IgD-negative memory B cell (primary cell): ENCODE results near the gene SLC9A7. TPM values are rescaled to one million over a fixed set of nuclear protein-coding genes. Genes with fewer than 3 reads are reported as not detected.
A peak's percentile ranks its signal among the peaks of the same experiment; 100 is the strongest.

Experiments used
- H3K27ac Mint-ChIP-seq, 3 donors: one replicate each; pipeline ENCODE4 v1.8.0; 2020 to 2022; ENCODE audit warnings: mild to moderate bottlenecking in 3 of 3, mixed read lengths in 3 of 3, moderate library complexity in 1 of 3
- H3K27me3 Mint-ChIP-seq: one replicate; pipeline ENCODE4 v1.8.0; 2021; ENCODE audit warnings: mixed read lengths
- H3K36me3 Mint-ChIP-seq: one replicate; pipeline ENCODE4 v1.8.0; 2020; ENCODE audit warnings: mild to moderate bottlenecking, mixed read lengths
- H3K4me1 Mint-ChIP-seq, 3 donors: one replicate each; pipeline ENCODE4 v1.8.0; 2020 to 2022; ENCODE audit warnings: mixed read lengths in 3 of 3, mild to moderate bottlenecking in 1 of 3
- H3K4me3 Mint-ChIP-seq, 4 donors: one replicate each; pipeline ENCODE4 v1.8.0; 2020 to 2022; ENCODE audit warnings: mild to moderate bottlenecking in 4 of 4, mixed read lengths in 4 of 4, moderate library complexity in 3 of 4
- H3K9me3 Mint-ChIP-seq, 3 donors: one replicate each; pipeline ENCODE4 v1.8.0; 2020 to 2021; ENCODE audit warnings: mixed read lengths in 3 of 3, mild to moderate bottlenecking in 1 of 3
- polyA plus RNA-seq: library from polyadenylated mRNA; unstranded; fragments of 300-500 nt; fragmentation: Illumina TruSeq; gene quantifications from one replicate; pipeline ENCODE4 v1.2.3, GENCODE V29; 2021

SLC9A7 gene
- polyA plus RNA-seq, 1 donor from 2014 or later = 18.7 TPM

DNA sequence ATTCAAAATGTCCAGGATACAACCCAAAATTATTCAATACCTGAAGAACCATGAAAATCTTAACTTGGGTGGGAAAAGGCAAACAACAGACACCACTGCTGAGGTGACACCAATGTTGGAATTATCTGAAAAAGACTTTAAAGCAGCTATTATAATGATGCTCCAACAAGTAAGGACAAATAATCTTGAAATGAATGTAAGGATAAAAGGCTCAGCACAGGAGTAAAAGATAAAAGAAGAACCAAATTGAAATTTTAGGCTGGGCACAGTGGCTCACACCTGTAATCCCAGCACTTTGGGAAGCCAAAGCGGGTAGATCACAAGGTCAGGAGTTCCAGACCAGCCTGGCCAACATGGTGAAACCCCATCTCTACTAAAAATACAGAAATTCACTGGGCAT lies 4.0 kb upstream of the SLC9A7 start:
- Mint-ChIP-seq H3K27me3 (no peaks in the 10 kb centered on the region), H3K9me3 (peaks cover 0 to 7% (median 6%) of the 10 kb centered on the region in 3 donors), H3K4me1 (peaks cover 0 to 2% (median 0%) of the 10 kb centered on the region in 3 donors), H3K4me3 (no peak overlapping the region), H3K36me3 (peaks cover 2% of the 10 kb centered on the region), H3K27ac (no peak overlapping the region)

DNA sequence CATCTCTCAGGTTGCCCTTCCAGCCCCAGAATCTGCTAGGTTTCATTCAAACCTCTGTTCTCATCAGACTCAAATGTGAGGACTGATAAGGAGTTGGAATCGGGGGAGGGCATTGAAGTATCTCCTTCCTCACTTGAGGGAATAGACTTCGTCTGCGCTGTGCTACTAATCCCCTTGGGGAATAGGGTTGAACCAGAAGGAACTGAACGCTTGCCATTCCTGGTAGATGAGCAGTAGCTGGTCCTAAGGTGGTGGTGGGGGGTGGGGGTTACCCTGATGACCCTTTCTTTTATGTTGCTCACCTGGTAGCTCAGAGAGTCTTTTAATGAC lies 692 bp upstream of the SLC9A7 start:
- Mint-ChIP-seq H3K36me3 (peaks cover 2% of the 10 kb centered on the region), H3K27me3 (no peaks in the 10 kb centered on the region), H3K9me3 (peaks cover 0 to 7% (median 6%) of the 10 kb centered on the region in 3 donors), H3K4me1 (peaks cover 8 to 18% (median 10%) of the 10 kb centered on the region in 3 donors), H3K4me3 (peak overlapping the region; percentile 80 to 94 (median 86)), H3K27ac (peak overlapping the region; percentile 76 to 85 (median 83))

DNA sequence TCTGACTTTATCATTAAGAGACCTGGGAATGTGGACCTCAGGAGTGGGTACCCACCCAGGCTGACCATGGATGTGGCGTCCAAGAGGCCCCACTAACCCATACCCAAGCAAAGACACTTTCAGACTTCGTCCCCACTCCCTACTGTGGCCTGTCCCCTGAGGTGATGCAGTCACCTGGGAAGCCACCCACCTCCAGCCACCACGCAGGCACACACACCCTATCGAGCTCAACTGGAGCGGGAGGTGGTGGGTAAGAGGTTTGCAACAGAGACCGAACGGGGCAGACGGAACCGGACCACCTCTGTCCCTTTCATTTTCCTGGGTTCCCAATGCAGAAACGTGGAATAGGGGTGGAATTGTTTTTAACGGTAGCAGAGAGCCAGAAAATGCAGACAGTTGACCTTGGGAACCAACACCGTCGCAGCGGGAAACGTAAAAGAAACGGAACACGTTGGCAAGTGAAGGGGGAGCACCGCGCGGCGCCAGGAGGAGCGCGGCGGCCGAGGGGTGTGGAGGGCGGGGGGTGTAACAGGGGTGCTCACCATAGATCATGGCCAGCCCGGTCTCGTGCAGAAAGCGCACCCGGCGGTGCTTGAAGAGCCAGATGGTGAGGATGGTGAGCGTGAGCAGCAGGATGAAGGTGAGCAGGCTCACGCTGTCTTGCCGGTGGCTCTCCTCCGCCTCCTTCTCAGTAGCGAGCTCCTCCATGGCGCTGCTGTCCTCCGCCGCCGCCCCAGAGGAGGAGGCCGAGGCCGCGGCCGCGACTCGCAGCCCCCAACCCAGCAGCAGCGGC lies 559 bp downstream of the SLC9A7 start:
- H3K4me1 Mint-ChIP-seq = peaks cover 14 to 25% (median 18%) of the 10 kb centered on the region in 3 donors
- peak overlapping the region; percentile 85 to 94 (median 86) for H3K27ac Mint-ChIP-seq
- H3K36me3 Mint-ChIP-seq = no peaks in the 10 kb centered on the region
- H3K9me3 Mint-ChIP-seq = peaks cover 0 to 7% (median 6%) of the 10 kb centered on the region in 3 donors
- peak overlapping the region; percentile 91 to 97 (median 94) for H3K4me3 Mint-ChIP-seq
- no peaks in the 10 kb centered on the region for H3K27me3 Mint-ChIP-seq

GRCh38 chrX:46757593-46757992 lies 1.3 kb downstream of the SLC9A7 start:
- Mint-ChIP-seq H3K27me3 (no peaks in the 10 kb centered on the region), H3K4me1 (peaks cover 14 to 25% (median 19%) of the 10 kb centered on the region in 3 donors), H3K27ac (peak overlapping the region; percentile 48 to 94 (median 86)), H3K36me3 (no peaks in the 10 kb centered on the region), H3K4me3 (peak overlapping the region; percentile 91 to 97 (median 94)), H3K9me3 (peaks cover 0 to 2% (median 2%) of the 10 kb centered on the region in 3 donors)

DNA sequence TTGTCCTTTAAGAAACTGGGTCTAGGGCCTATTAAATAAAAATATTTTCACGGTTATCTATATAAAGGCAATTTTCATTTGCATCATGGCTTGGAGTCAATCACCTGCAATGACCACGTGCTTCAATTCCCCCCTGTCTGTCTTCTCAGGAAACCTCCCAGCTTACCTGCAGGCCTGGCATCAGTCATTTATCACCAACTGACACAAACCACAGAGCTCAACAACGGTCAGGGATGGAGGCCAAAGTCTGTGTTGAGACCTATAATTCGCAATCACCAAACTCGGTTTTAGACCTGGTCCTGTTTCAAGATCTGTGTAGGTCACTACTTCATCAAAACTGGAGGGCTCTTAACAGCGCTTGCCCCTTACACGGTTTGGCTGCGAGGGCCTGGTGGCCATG lies 1.9 kb downstream of the SLC9A7 start:
- peak overlapping the region; percentile 48 to 94 (median 86) for H3K27ac Mint-ChIP-seq

DNA sequence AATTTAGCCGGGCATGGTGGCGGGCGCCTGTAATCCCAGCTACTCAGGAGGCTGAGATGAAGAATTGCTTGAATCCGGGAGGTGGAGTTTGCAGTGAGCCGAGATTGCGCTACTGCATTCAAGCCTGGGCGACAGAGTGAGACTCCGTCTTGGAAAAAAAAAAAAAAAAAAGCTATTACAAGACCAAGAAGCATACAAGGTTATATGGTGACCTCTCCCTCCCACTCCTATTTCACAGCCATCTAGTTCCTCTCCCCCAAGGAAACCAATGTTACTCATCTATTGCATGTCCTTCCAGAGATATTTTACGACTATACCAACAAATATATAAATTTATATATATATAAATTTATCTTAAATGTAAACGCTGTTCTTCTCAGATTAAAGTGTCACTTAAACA lies 3.2 kb downstream of the SLC9A7 start:
- Mint-ChIP-seq H3K27me3 (no peaks in the 10 kb centered on the region), H3K27ac (peak overlapping the region; percentile 45 to 78 (median 59)), H3K4me3 (peak overlapping the region in 2 of 4 donors; percentile 39 to 91), H3K36me3 (peaks cover 4% of the 10 kb centered on the region), H3K4me1 (peaks cover 23 to 34% (median 31%) of the 10 kb centered on the region in 3 donors), H3K9me3 (no peaks in the 10 kb centered on the region)

More for the DNA sequence above, 1.9 kb downstream of the SLC9A7 start:
- Mint-ChIP-seq H3K4me3 (peak overlapping the region; percentile 91 to 97 (median 94)), H3K4me1 (peaks cover 18 to 30% (median 24%) of the 10 kb centered on the region in 3 donors), H3K9me3 (no peaks in the 10 kb centered on the region), H3K36me3 (peaks cover 2% of the 10 kb centered on the region), H3K27me3 (no peaks in the 10 kb centered on the region)

GRCh38 chrX:46754586-46755061 lies 4.3 kb downstream of the SLC9A7 start:
- H3K9me3 Mint-ChIP-seq = no peaks in the 10 kb centered on the region
- H3K27ac Mint-ChIP-seq = peak overlapping the region; percentile 45 to 91 (median 84)
- peaks cover 23 to 34% (median 31%) of the 10 kb centered on the region in 3 donors for H3K4me1 Mint-ChIP-seq
- peak overlapping the region; percentile 44 to 90 (median 86) for H3K4me3 Mint-ChIP-seq
- no peaks in the 10 kb centered on the region for H3K27me3 Mint-ChIP-seq
- H3K36me3 Mint-ChIP-seq = peaks cover 5% of the 10 kb centered on the region

DNA sequence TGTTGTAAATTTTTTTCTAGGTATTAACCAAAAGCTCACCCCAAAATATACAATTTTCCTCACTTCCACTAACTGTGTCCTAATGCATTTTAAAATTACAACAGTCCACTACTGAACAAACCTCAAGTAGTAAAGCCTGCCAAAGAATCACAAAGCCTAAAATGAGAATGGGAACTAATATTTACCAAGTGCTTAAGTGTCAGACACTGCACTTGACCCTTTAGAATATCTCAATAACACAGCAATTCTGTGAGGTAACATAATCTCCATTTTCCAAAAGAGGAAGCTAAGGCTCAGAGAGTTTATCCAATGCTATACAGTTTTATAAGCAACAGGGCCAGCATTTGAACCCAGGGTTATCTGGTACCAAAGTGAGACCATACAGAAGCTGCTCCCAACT lies 4.9 kb downstream of the SLC9A7 start:
- Mint-ChIP-seq H3K27me3 (no peaks in the 10 kb centered on the region), H3K4me1 (peaks cover 24 to 35% (median 29%) of the 10 kb centered on the region in 3 donors), H3K36me3 (peaks cover 5% of the 10 kb centered on the region), H3K9me3 (no peaks in the 10 kb centered on the region), H3K27ac (peak overlapping the region in 2 of 3 donors; percentile 84 to 91), H3K4me3 (peak overlapping the region in 3 of 4 donors; percentile 83 to 90 (median 89))

GRCh38 chrX:46750889-46751288 lies 8.0 kb downstream of the SLC9A7 start:
- Mint-ChIP-seq H3K27me3 (no peaks in the 10 kb centered on the region), H3K36me3 (peaks cover 5% of the 10 kb centered on the region), H3K4me3 (no peak overlapping the region), H3K27ac (no peak overlapping the region), H3K9me3 (peaks cover 0 to 3% (median 1%) of the 10 kb centered on the region in 3 donors), H3K4me1 (peaks cover 20 to 33% (median 28%) of the 10 kb centered on the region in 3 donors)

GRCh38 chrX:46744009-46744408 lies 14.9 kb downstream of the SLC9A7 start:
- Mint-ChIP-seq H3K27ac (no peak overlapping the region), H3K4me1 (peaks cover 9 to 24% (median 12%) of the 10 kb centered on the region in 3 donors), H3K4me3 (peak overlapping the region in 1 of 4 donors; percentile 59), H3K27me3 (peaks cover 2% of the 10 kb centered on the region), H3K36me3 (peaks cover 3% of the 10 kb centered on the region), H3K9me3 (peaks cover 0 to 17% (median 1%) of the 10 kb centered on the region in 3 donors)

DNA sequence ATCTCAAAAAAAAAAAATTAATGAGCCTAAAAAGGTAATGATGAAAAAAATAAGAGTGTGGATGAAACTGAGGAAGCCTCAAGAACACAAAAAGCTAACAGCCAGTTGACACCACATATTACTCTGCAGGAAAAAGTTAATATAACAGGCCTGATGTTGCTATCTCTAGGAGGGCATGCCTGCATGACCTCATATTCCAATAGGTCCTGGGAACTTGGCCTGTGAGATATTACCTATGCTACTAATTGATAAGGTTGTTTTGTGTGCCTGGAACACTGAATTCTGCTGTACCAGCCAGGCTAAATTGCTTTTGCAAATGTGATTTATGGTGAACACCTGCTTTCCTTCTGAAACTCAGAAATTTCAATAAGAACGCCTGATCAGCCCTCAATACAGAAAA lies 15.9 kb downstream of the SLC9A7 start:
- no peak overlapping the region for H3K27ac Mint-ChIP-seq
- H3K27me3 Mint-ChIP-seq = peaks cover 2% of the 10 kb centered on the region
- no peak overlapping the region for H3K4me3 Mint-ChIP-seq
- H3K36me3 Mint-ChIP-seq = peaks cover 3% of the 10 kb centered on the region
- H3K4me1 Mint-ChIP-seq = peaks cover 9 to 17% (median 12%) of the 10 kb centered on the region in 3 donors
- peaks cover 1 to 17% (median 2%) of the 10 kb centered on the region in 3 donors for H3K9me3 Mint-ChIP-seq

GRCh38 chrX:46739736-46740135 lies 19.2 kb downstream of the SLC9A7 start:
- H3K4me3 Mint-ChIP-seq = no peak overlapping the region
- peaks cover 2% of the 10 kb centered on the region for H3K27me3 Mint-ChIP-seq
- H3K27ac Mint-ChIP-seq = no peak overlapping the region
- H3K9me3 Mint-ChIP-seq = peaks cover 4 to 28% (median 5%) of the 10 kb centered on the region in 3 donors
- peaks cover 6% of the 10 kb centered on the region for H3K36me3 Mint-ChIP-seq
- H3K4me1 Mint-ChIP-seq = peaks cover 9 to 17% (median 13%) of the 10 kb centered on the region in 3 donors

DNA sequence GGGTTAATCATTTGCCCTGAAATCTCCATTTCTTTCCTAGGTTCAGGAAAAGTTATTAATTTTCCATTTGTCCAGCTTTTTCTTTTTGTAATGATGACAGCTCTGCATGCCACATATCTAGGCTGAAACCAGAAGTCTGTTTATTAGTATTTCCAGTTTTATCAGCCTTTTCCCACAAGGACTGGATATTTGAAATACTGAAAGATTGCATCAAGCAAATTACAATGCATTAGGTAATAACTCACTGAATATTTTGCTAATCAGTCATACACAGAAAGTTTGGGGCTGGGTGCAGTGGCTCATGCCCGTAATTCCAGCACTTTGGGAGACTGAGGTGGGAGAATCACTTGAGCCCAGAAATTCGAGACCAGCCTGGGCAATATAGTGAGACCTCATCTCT lies 21.5 kb downstream of the SLC9A7 start:
- H3K4me1 Mint-ChIP-seq = peaks cover 1 to 9% (median 7%) of the 10 kb centered on the region in 3 donors
- H3K4me3 Mint-ChIP-seq = no peak overlapping the region
- peaks cover 6% of the 10 kb centered on the region for H3K36me3 Mint-ChIP-seq
- no peak overlapping the region for H3K27ac Mint-ChIP-seq
- H3K9me3 Mint-ChIP-seq = peaks cover 4 to 28% (median 5%) of the 10 kb centered on the region in 3 donors
- H3K27me3 Mint-ChIP-seq = peaks cover 2% of the 10 kb centered on the region

- Mint-ChIP-seq H3K36me3 (peaks cover 6% of the 10 kb centered on the region), H3K4me1 (peaks cover 0 to 8% (median 5%) of the 10 kb centered on the region in 3 donors), H3K27ac (peak overlapping the region in 1 of 3 donors; percentile 20), H3K4me3 (no peak overlapping the region), H3K9me3 (peaks cover 4 to 24% (median 5%) of the 10 kb centered on the region in 3 donors), H3K27me3 (peaks cover 2% of the 10 kb centered on the region)
These were observed 21.9 kb downstream of the SLC9A7 start for GRCh38 chrX:46737041-46737440.

GRCh38 chrX:46735622-46736021 lies 23.3 kb downstream of the SLC9A7 start:
- Mint-ChIP-seq H3K27ac (no peak overlapping the region), H3K4me1 (peaks cover 0 to 8% (median 4%) of the 10 kb centered on the region in 3 donors), H3K27me3 (no peaks in the 10 kb centered on the region), H3K9me3 (peaks cover 4 to 24% (median 5%) of the 10 kb centered on the region in 3 donors), H3K36me3 (peaks cover 4% of the 10 kb centered on the region), H3K4me3 (no peak overlapping the region)
